ENCODE results near the gene SOD3. TPM values are rescaled to one million over a fixed set of nuclear protein-coding genes. Genes with fewer than 3 reads are reported as not detected.

SOD3 gene
- total RNA-seq, 1 experiment from 2014 or later: 26.2 TPM

- BruUV-seq (replicated peaks): no TSS peak
- Mint-ChIP-seq H3K9me3 (ENCODE audit: low read depth, unreplicated experiment) (no peaks in the 10 kb centered on the region), H3K4me1 (ENCODE audit: low read depth, unreplicated experiment) (peaks cover 9% of the 10 kb centered on the region), H3K27ac (ENCODE audit: unreplicated experiment) (no peak overlapping the region), H3K4me3 (ENCODE audit: low read depth, unreplicated experiment) (no peak overlapping the region), H3K27me3 (ENCODE audit: unreplicated experiment) (no peaks in the 10 kb centered on the region), H3K36me3 (ENCODE audit: insufficient read depth, unreplicated experiment) (no peaks in the 10 kb centered on the region)
- TF ChIP-seq CTCF (IDR thresholded peaks at IDR 0.05; ENCODE audit: unreplicated experiment): no peak
- CTCF ChIA-PET: no interaction called here
- DNase-seq: no peak
- intact Hi-C loops (cut with micrococcal nuclease; ENCODE audit: unreplicated experiment): no loop called here
Measured at GRCh38 chr4:24778464-24779225, 16.7 kb upstream of the SOD3 start.

GRCh38 chr4:24780936-24781495 lies 14.4 kb upstream of the SOD3 start:
- Mint-ChIP-seq H3K4me1 (ENCODE audit: low read depth, unreplicated experiment) (no peaks in the 10 kb centered on the region), H3K4me3 (ENCODE audit: low read depth, unreplicated experiment) (no peak overlapping the region), H3K27ac (ENCODE audit: unreplicated experiment) (no peak overlapping the region), H3K9me3 (ENCODE audit: low read depth, unreplicated experiment) (no peaks in the 10 kb centered on the region), H3K27me3 (ENCODE audit: unreplicated experiment) (no peaks in the 10 kb centered on the region), H3K36me3 (ENCODE audit: insufficient read depth, unreplicated experiment) (no peaks in the 10 kb centered on the region)
- no peak for DNase-seq
- no peak for TF ChIP-seq CTCF (IDR thresholded peaks at IDR 0.05; ENCODE audit: unreplicated experiment)
- BruUV-seq (replicated peaks): no TSS peak
- intact Hi-C loops (cut with micrococcal nuclease; ENCODE audit: unreplicated experiment): no loop called here
- CTCF ChIA-PET: interaction anchor here (0.6 kb wide), 1 partner anchor 32 kb away, joined by 6 read pairs; no protein-coding TSS in a partner anchor

- TF ChIP-seq CTCF (IDR thresholded peaks at IDR 0.05; ENCODE audit: unreplicated experiment): no peak
- no peak overlapping the region for H3K27ac Mint-ChIP-seq (ENCODE audit: unreplicated experiment)
- H3K4me3 Mint-ChIP-seq (ENCODE audit: low read depth, unreplicated experiment): no peak overlapping the region
- no peaks in the 10 kb centered on the region for H3K4me1 Mint-ChIP-seq (ENCODE audit: low read depth, unreplicated experiment)
- no TSS peak for BruUV-seq (replicated peaks)
- H3K9me3 Mint-ChIP-seq (ENCODE audit: low read depth, unreplicated experiment): no peaks in the 10 kb centered on the region
- H3K27me3 Mint-ChIP-seq (ENCODE audit: unreplicated experiment): no peaks in the 10 kb centered on the region
- no peak for DNase-seq
- no peaks in the 10 kb centered on the region for H3K36me3 Mint-ChIP-seq (ENCODE audit: insufficient read depth, unreplicated experiment)
- CTCF ChIA-PET: no interaction called here
- intact Hi-C loops (cut with micrococcal nuclease; ENCODE audit: unreplicated experiment): no loop called here
Measured at GRCh38 chr4:24781999-24782745, 13.2 kb upstream of the SOD3 start.

GRCh38 chr4:24783506-24783905 lies 11.9 kb upstream of the SOD3 start:
- H3K27me3 Mint-ChIP-seq (ENCODE audit: unreplicated experiment): no peaks in the 10 kb centered on the region
- TF ChIP-seq CTCF (IDR thresholded peaks at IDR 0.05; ENCODE audit: unreplicated experiment): no peak
- DNase-seq: no peak
- H3K4me1 Mint-ChIP-seq (ENCODE audit: low read depth, unreplicated experiment): no peaks in the 10 kb centered on the region
- CTCF ChIA-PET: no interaction called here
- H3K9me3 Mint-ChIP-seq (ENCODE audit: low read depth, unreplicated experiment): no peaks in the 10 kb centered on the region
- no peak overlapping the region for H3K4me3 Mint-ChIP-seq (ENCODE audit: low read depth, unreplicated experiment)
- H3K27ac Mint-ChIP-seq (ENCODE audit: unreplicated experiment): no peak overlapping the region
- intact Hi-C loops (cut with micrococcal nuclease; ENCODE audit: unreplicated experiment): no loop called here
- no peaks in the 10 kb centered on the region for H3K36me3 Mint-ChIP-seq (ENCODE audit: insufficient read depth, unreplicated experiment)
- BruUV-seq (replicated peaks): no TSS peak
